ENCODE measurements around the gene CUX1. TPM values are rescaled to one million over a fixed set of nuclear protein-coding genes. Genes with fewer than 3 reads are reported as not detected.

Gene CUX1
- total and polyA plus RNA-seq, 10 of the 15 experiments (the other 5 are each of a cell fraction or from before 2014, with no cell fraction given) = 6.1 to 48.6 (median 25.9) TPM

- TF ChIP-seq ZBTB4 (CRISPR knock-in tag; IDR thresholded peaks at IDR 0.05) (no peak), CBFB (IDR thresholded peaks at IDR 0.05; ENCODE audit: low read depth) (peak; percentile 72; the same call in 1 of the 2 replicates), ZNF622 (IDR thresholded peaks at IDR 0.05) (no peak), SMC3 (IDR thresholded peaks at IDR 0.05; ENCODE audit: borderline replicate concordance, low read length) (peak; percentile 17; the same call in 1 of the 2 replicates), PAX5 (IDR thresholded peaks at IDR 0.05; ENCODE audit: borderline replicate concordance, low read depth, low read length) (no peak), EED (IDR thresholded peaks at IDR 0.05; ENCODE audit: low read depth) (no peak), SMAD5 (IDR thresholded peaks at IDR 0.05; ENCODE audit: low read depth) (no peak), ATF2 (IDR thresholded peaks at IDR 0.05; ENCODE audit: low read length) (peak; percentile 96), SREBF1 (IDR thresholded peaks at IDR 0.05; ENCODE audit: low read length) (no peak), ZNF384 (IDR thresholded peaks at IDR 0.05; ENCODE audit: borderline replicate concordance, low read depth, low read length) (peak; percentile 89)
Measured at GRCh38 chr7:101933688-101934121, 116.3 kb downstream of the CUX1 start (continued).
